Bronchus fibroblast of lung (primary cell): Measurements from ENCODE around the gene PRR23E. TPM values are rescaled to one million over a fixed set of nuclear protein-coding genes. Genes with fewer than 3 reads are reported as not detected.

Experiments
- total RNA-seq: library from RNA; depleted of rRNA; stranded (reverse); fragments of >200 nt; gene quantifications from 2 replicates; pipeline ENCODE4 v1.2.3, GENCODE V29; 2015

Gene PRR23E
- not detected in 2 replicates for total RNA-seq

GRCh38 chr3:127192576-127193232, at the start of gene PRR23E:
Gene PRR23E (plus strand): TSS chr3:127193131. CDS start chr3:127196686, 3,555 bp downstream.

Other genes starting within 250 kb of the PRR23E start
- gene PLXNA1, start 210.0 kb upstream of the PRR23E start, total RNA-seq: 30.2 and 31.1 TPM in 2 replicates
- gene PRR20G, start 94.9 kb downstream of the PRR23E start, total RNA-seq: not detected in 2 replicates